ENCODE data around the gene METTL25B. TPM values are rescaled to one million over a fixed set of nuclear protein-coding genes. Genes with fewer than 3 reads are reported as not detected.

The METTL25B gene
- total and polyA plus RNA-seq, 10 donors: 23.2 to 43.8 (median 33.9) TPM

DNA sequence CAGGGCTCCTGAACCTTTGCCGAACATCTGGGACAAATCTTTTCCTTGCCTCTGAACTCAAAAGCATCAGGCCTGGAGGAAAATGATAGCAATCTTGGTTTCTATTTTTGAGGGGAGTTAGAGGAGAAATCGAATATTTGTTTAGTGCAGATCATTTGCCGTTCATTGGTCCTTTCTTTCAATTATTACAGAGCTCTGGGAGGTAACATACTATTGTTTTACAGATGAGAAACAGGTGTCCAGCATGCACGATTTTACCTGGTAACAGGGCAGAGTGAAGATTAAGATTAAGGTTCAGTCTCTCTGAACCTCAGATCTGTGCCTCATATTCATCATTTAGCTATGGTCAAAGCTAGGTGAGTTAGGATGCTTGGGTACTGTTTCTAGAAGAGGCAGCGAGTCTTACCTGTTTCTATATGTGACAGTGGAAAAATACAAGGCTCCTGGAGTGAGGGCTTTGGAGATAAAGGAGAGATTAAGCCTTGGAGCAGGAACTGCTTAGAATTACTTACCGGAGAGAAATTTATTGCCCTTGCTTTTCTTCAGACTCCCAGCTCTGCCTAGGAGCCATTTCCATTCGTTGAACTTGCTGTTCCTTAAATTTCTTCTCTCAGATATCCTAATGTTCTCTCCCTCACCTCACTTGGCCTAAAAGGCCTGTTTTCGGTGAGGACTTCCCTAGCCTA is 40.5 kb downstream of the METTL25B start:
- Histone ChIP-seq H3K9me3 (no peaks in the 10 kb centered on the region), H3K27ac (peak overlapping the region in 5 of 8 donors; percentile 90 to 97 (median 96)), H3K36me3 (peaks cover 0 to 38% (median 4%) of the 10 kb centered on the region in 6 donors), H3K4me1 (peaks cover 33 to 74% (median 64%) of the 10 kb centered on the region in 6 donors), H3K27me3 (replicated peaks in 1 of 7) (no peaks in the 10 kb centered on the region), H3K4me3 (peak overlapping the region; percentile 58 to 96 (median 78))
- intact Hi-C loops (cut with DNase I; ENCODE audit: low total_unique reads): no loop called here
- TF ChIP-seq POLR2A (IDR thresholded peaks at IDR 0.05) (no peak), POLR2AphosphoS5 (IDR thresholded peaks at IDR 0.05) (no peak)
- TF ChIP-seq, protein P1, sequence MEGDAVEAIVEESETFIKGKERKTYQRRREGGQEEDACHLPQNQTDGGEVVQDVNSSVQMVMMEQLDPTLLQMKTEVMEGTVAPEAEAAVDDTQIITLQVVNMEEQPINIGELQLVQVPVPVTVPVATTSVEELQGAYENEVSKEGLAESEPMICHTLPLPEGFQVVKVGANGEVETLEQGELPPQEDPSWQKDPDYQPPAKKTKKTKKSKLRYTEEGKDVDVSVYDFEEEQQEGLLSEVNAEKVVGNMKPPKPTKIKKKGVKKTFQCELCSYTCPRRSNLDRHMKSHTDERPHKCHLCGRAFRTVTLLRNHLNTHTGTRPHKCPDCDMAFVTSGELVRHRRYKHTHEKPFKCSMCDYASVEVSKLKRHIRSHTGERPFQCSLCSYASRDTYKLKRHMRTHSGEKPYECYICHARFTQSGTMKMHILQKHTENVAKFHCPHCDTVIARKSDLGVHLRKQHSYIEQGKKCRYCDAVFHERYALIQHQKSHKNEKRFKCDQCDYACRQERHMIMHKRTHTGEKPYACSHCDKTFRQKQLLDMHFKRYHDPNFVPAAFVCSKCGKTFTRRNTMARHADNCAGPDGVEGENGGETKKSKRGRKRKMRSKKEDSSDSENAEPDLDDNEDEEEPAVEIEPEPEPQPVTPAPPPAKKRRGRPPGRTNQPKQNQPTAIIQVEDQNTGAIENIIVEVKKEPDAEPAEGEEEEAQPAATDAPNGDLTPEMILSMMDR (IDR thresholded peaks at IDR 0.05 in 8 of 11, conservative IDR thresholded peaks at IDR 0.05 in 3 of 11): no peak
- DNase-seq: no peak
- 31 to 47% (median 41%) methylated on average over 8 of the region's 8 CpGs for WGBS, 5 donors

DNA sequence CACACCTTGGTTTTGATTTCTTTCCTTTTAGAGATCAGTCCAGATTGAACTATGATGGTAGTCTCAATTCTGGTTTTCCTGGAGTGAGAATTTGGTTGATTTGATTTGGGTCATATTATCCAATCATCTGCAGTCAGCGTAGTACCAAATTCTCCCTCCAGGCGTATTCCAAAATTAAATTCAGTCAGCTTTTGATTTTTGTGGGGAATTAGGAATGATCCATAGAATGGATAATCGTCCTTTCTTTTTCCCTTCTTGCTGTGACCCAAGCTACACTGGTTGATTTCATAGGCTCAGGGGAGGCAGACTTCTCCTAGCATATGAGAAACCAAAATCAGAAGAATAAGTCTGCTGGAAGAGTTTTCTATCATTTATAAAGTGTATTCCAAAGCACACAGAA is 44.0 kb downstream of the METTL25B start:
- Histone ChIP-seq H3K4me1 (peaks cover 29 to 90% (median 70%) of the 10 kb centered on the region in 6 donors), H3K36me3 (peaks cover 0 to 53% (median 4%) of the 10 kb centered on the region in 6 donors), H3K27me3 (replicated peaks in 1 of 7) (no peaks in the 10 kb centered on the region), H3K4me3 (no peak overlapping the region), H3K9me3 (no peaks in the 10 kb centered on the region), H3K27ac (no peak overlapping the region)
- DNase-seq: no peak
- 86 to 96% (median 92%) methylated on average over 3 of the region's 3 CpGs for WGBS, 5 donors
- intact Hi-C loops (cut with DNase I; ENCODE audit: low total_unique reads): no loop called here
- TF ChIP-seq POLR2A (IDR thresholded peaks at IDR 0.05) (no peak), POLR2AphosphoS5 (IDR thresholded peaks at IDR 0.05) (no peak)
- TF ChIP-seq, protein P1 (IDR thresholded peaks at IDR 0.05 in 8 of 11, conservative IDR thresholded peaks at IDR 0.05 in 3 of 11): no peak

DNA sequence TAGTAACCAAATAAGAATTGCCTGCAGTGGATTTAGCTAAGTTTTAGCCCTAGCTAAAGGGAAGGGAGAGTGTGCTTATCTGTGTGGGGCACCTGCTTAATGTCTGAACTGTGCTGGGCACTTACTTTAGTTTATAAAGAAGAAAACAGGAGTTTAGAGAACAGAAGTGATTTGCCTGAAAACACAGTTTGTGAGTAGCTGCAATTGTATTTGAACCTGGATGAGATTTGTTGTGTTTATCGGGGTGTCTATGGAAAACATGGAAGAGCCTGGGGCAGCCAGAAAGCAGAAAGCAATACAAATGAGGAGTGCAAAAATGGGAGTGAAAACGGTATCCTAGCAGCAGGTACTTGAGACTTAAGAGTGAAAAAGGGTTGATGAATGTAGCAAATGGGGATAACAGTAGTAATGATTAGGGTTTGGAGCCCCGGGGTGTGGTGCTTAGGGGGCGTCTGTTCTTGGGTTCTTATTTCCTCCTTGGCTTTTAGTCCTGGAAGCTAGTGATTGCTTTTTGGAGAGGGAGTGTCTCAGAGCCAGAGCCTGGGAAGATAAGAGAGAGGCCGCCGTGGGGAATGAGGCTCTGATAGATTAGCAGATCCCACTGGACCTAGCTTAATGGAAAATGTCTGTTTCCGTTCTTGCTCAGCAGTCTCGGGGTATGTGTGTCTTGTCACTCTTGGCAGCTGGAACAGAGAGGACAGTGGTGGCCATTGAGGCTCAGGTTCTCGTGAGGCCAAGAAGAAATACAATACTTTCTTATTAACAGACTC is 44.6 kb downstream of the METTL25B start:
- no peaks in the 10 kb centered on the region for H3K9me3 ChIP-seq
- WGBS, 5 donors: 57 to 77% (median 73%) methylated on average over 9 of the region's 9 CpGs
- H3K27ac ChIP-seq: peak overlapping the region in 1 of 8 donors; percentile 9
- H3K27me3 ChIP-seq (replicated peaks in 1 of 7): no peaks in the 10 kb centered on the region
- peaks cover 0 to 54% (median 4%) of the 10 kb centered on the region in 6 donors for H3K36me3 ChIP-seq
- TF ChIP-seq POLR2AphosphoS5 (IDR thresholded peaks at IDR 0.05) (no peak), POLR2A (IDR thresholded peaks at IDR 0.05) (no peak)
- TF ChIP-seq, protein P1 (IDR thresholded peaks at IDR 0.05 in 8 of 11, conservative IDR thresholded peaks at IDR 0.05 in 3 of 11): no peak
- H3K4me1 ChIP-seq: peaks cover 34 to 95% (median 75%) of the 10 kb centered on the region in 6 donors
- intact Hi-C loops (cut with DNase I; ENCODE audit: low total_unique reads): no loop called here
- H3K4me3 ChIP-seq: no peak overlapping the region
- no peak for DNase-seq

DNA sequence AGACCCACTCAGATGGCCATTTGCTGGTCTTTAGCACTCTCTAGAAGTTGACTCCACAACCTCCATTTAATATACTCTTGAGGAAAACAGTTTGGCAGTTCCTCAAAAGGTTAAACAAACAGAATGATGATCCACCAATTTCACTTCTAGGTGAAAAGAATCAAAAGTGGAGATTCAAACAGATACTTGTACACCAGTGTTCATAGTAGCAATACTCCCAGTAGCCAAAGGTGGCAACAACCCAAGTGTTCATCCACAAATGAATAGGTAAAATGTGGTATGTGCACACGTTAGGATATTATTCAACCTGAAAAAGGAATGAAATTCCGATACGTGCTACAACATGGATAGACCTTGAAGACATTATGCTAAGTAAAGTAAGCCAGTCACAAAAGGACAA is 45.3 kb downstream of the METTL25B start:
- Histone ChIP-seq H3K36me3 (peaks cover 0 to 61% (median 4%) of the 10 kb centered on the region in 6 donors), H3K27ac (peak overlapping the region in 1 of 8 donors; percentile 9), H3K4me3 (no peak overlapping the region), H3K9me3 (no peaks in the 10 kb centered on the region), H3K27me3 (replicated peaks in 1 of 7) (no peaks in the 10 kb centered on the region), H3K4me1 (peaks cover 28 to 95% (median 72%) of the 10 kb centered on the region in 6 donors)
- no peak for DNase-seq
- intact Hi-C loops (cut with DNase I; ENCODE audit: low total_unique reads): no loop called here
- 82 to 88% (median 84%) methylated on average over 3 of the region's 3 CpGs for WGBS, 5 donors
- TF ChIP-seq POLR2AphosphoS5 (IDR thresholded peaks at IDR 0.05) (no peak), POLR2A (IDR thresholded peaks at IDR 0.05) (no peak)
- TF ChIP-seq, protein P1 (IDR thresholded peaks at IDR 0.05 in 8 of 11, conservative IDR thresholded peaks at IDR 0.05 in 3 of 11): no peak
